GM12878 (cell line): ENCODE results near the gene STK33. TPM values are rescaled to one million over a fixed set of nuclear protein-coding genes. Genes with fewer than 3 reads are reported as not detected.

Source experiments
- ATAC-seq: fragments of 200-7000 bp; cut with Tn5 transposase; 3 replicates; pipeline ENCODE4 v1.9.1; 2020; ENCODE audit warnings: mild to moderate bottlenecking, moderate library complexity
- BruUV-seq: library from RNA; stranded (reverse); fragments of 400-500 nt; replicated peaks from 2 replicates; lab custom pipeline; 2021; lab: Mats Ljungman, UMichigan
- CTCF ChIA-PET: fragments of 300-600 bp; sonication (Branson Sonifier 250); formaldehyde crosslinking; extraction: SDS; loops from one replicate; lab custom pipeline; 2021; ENCODE audit warnings: inconsistent platforms; lab: Yijun Ruan, JAX
- POLR2A ChIA-PET: fragments of 350-600 bp; formaldehyde crosslinking; extraction: SDS; loops from one replicate; lab custom pipeline; 2021; ENCODE audit warnings: inconsistent platforms; lab: Charles Lee
- RAD21 ChIA-PET: fragments of 300-600 bp; sonication (Branson Sonifier 250); formaldehyde crosslinking; loops from one replicate; lab custom pipeline; 2023; ENCODE audit warnings: antibody characterized with exemption; ENCODE audit not compliant: unreplicated experiment; lab: Charles Lee
- SMC1A ChIA-PET: fragments of 300-600 bp; sonication (Branson Sonifier 250); formaldehyde crosslinking; loops from one replicate; lab custom pipeline; 2023; ENCODE audit not compliant: unreplicated experiment, uncharacterized antibody; lab: Charles Lee
- DNase-seq: peaks from one replicate; pipeline ENCODE4 v3.0.0-alpha.2; 2011; ENCODE audit warnings: low read depth, low spot score
- FAIRE-seq: peaks from 3 replicates; lab custom pipeline; 2011; peaks lifted over from hg19 to GRCh38; lab: Jason Lieb, UNC
- H2AFZ ChIP-seq: 2 replicates; pipeline ENCODE4 v1.6.0; 2011; ENCODE audit warnings: low read depth, low read length, control low read depth; ENCODE audit not compliant: control insufficient read depth
- H3K27ac ChIP-seq: 2 replicates; pipeline ENCODE4 v1.5.1; 2011; ENCODE audit warnings: control low read depth; ENCODE audit not compliant: control insufficient read depth, insufficient read depth
- H3K27me3 ChIP-seq, 2 experiments: replicated peaks in 1 of 2; 2 replicates each; pipeline versions ENCODE4 v1.6.0 to v1.6.1; 2011; ENCODE audit warnings: low read length in 1 of 2; ENCODE audit not compliant: control insufficient read depth in 2 of 2, insufficient read depth in 2 of 2
- H3K36me3 ChIP-seq, 2 experiments: 2 replicates each; pipeline ENCODE4 v1.5.1; 2011; ENCODE audit warnings: low read length in 1 of 2; ENCODE audit not compliant: control insufficient read depth in 2 of 2, insufficient read depth in 2 of 2
- H3K4me1 ChIP-seq: 2 replicates; pipeline ENCODE4 v1.6.1; 2011; ENCODE audit warnings: mild to moderate bottlenecking, low read length, moderate library complexity, mixed read lengths; ENCODE audit not compliant: control insufficient read depth, insufficient read depth
- H3K4me2 ChIP-seq: 2 replicates; pipeline ENCODE4 v1.6.0; 2011; ENCODE audit warnings: control low read depth; ENCODE audit not compliant: control insufficient read depth, insufficient read depth
- H3K4me3 ChIP-seq: fragments of 200-600 bp; sonication (generic); 2 replicates; pipeline ENCODE4 v1.5.1; 2016
- H3K79me2 ChIP-seq: 2 replicates; pipeline ENCODE4 v1.6.0; 2011; ENCODE audit warnings: low read length; ENCODE audit not compliant: control insufficient read depth, insufficient read depth
- H3K9ac ChIP-seq: 2 replicates; pipeline ENCODE4 v1.8.0; 2011; ENCODE audit warnings: low read length, control low read depth, mixed read lengths; ENCODE audit not compliant: control insufficient read depth, insufficient read depth
- H3K9me3 ChIP-seq: replicated peaks from 3 replicates; pipeline ENCODE4 v1.5.1; 2011; ENCODE audit warnings: mild to moderate bottlenecking, low read length; ENCODE audit not compliant: control insufficient read depth, insufficient read depth
- H4K20me1 ChIP-seq: 2 replicates; pipeline ENCODE4 v1.6.0; 2011; ENCODE audit not compliant: control insufficient read depth, insufficient read depth
- CBFB ChIP-seq: IDR thresholded peaks from 2 replicates; pipeline ENCODE4 v1.6.1; 2016; ENCODE audit warnings: antibody characterized with exemption, low read depth
- CTCF ChIP-seq, 3 experiments: IDR thresholded peaks in 2 of 3; conservative IDR thresholded peaks in 1 of 3; 2 replicates each; pipeline ENCODE4 v1.5.1; 2011; ENCODE audit warnings: low read depth in 3 of 3, low read length in 3 of 3, mild to moderate bottlenecking in 3 of 3, control low read depth in 2 of 3, moderate library complexity in 2 of 3, inconsistent platforms in 1 of 3, mixed read lengths in 1 of 3; ENCODE audit not compliant: control insufficient read depth in 2 of 3, insufficient read depth in 1 of 3; ENCODE audit errors: extremely low read depth in 1 of 3
- E4F1 ChIP-seq: fragments of 450-650 bp; IDR thresholded peaks from 2 replicates; pipeline ENCODE4 v1.6.1; 2018; ENCODE audit warnings: borderline replicate concordance, mild to moderate bottlenecking; ENCODE audit not compliant: partially characterized antibody
- MEF2A ChIP-seq: IDR thresholded peaks from 2 replicates; pipeline ENCODE4 v1.6.1; 2011; ENCODE audit warnings: low read depth, mild to moderate bottlenecking, low read length, moderate library complexity; ENCODE audit not compliant: insufficient read depth
- NR2C2 ChIP-seq: IDR thresholded peaks from 2 replicates; pipeline ENCODE4 v1.6.1; 2011; ENCODE audit warnings: borderline replicate concordance, low read depth; ENCODE audit not compliant: control insufficient read depth, insufficient read length
- SMAD5 ChIP-seq: IDR thresholded peaks from 2 replicates; pipeline ENCODE4 v1.6.1; 2016; ENCODE audit warnings: antibody characterized with exemption, low read depth
- ZBTB33 ChIP-seq: fragments of 450-650 bp; IDR thresholded peaks from 2 replicates; pipeline ENCODE4 v1.6.1; 2017; ENCODE audit warnings: mild to moderate bottlenecking
- whole genome bisulfite sequencing: methylation state at CpG from one replicate; pipeline ENCODE4 v1.1.6; 2016; ENCODE audit warnings: low lambda C conversion rate; ENCODE audit not compliant: insufficient replicate concordance, insufficient coverage; ENCODE audit errors: missing lambda C conversion rate; 5-methylcytosine and 5-hydroxymethylcytosine counted together
- in situ Hi-C: fragments of 300-500 bp; cut with MboI; formaldehyde crosslinking; loops from 9 replicates; pipeline ENCODE4 v1.14.3; 2018; ENCODE audit warnings: mixed read lengths
- intact Hi-C: fragments of 100-400 bp; cut with micrococcal nuclease; formaldehyde crosslinking; loops from one replicate; pipeline ENCODE4 v1.14.2; 2022; ENCODE audit not compliant: unreplicated experiment
- polyA plus RNA-seq, 11 experiments: library from polyadenylated mRNA; depleted of rRNA in 4 of 11; unstranded in 6 of 11; stranded (reverse) in 5 of 11; fragments of >200 nt; fragmentation: Nextera tagmentation in 4 of 11; fragmentation: Illumina TruSeq in 1 of 11; extraction: Ambion mirVana in 4 of 11; extraction: Trizol in 1 of 11; gene quantifications; 1 replicate in 1 of 11; 2 replicates in 10 of 11; pipeline versions ENCODE4 v1.2.1 to v1.2.3, GENCODE V29; 2011 to 2016; ENCODE audit warnings: inconsistent platforms in 2 of 11, missing spikeins in 2 of 11, low read depth in 1 of 11
- total RNA-seq, 4 experiments: library from RNA; depleted of rRNA in 3 of 4; stranded (reverse); fragments of >200 nt in 3 of 4; fragmentation: Illumina TruSeq in 1 of 4; extraction: Trizol in 1 of 4; gene quantifications; 2 replicates each; pipeline versions ENCODE4 v1.2.1 to v1.2.3, GENCODE V29; 2013 to 2021

STK33 gene
- total and polyA plus RNA-seq, 10 of the 15 experiments (the other 5 are each of a cell fraction or from before 2014, with no cell fraction given): 5.2 to 27.3 (median 18.3) TPM

GRCh38 chr11:8368772-8369171, 225.3 kb downstream of the STK33 start:
- WGBS: 81% methylated on average over 10 of the region's 10 CpGs
- no TSS peak for BruUV-seq
- TF ChIP-seq SMAD5 (no peak), NR2C2 (no peak), CBFB (no peak), E4F1 (no peak), MEF2A (no peak), ZBTB33 (no peak), CTCF (IDR thresholded peaks at IDR 0.05 in 2 of 3, conservative IDR thresholded peaks at IDR 0.05 in 1 of 3; ENCODE audit: control insufficient read depth in 2 of 3, extremely low read depth in 1 of 3, insufficient read depth in 1 of 3, low read depth in 3 of 3, low read length in 3 of 3) (no peak)
- RAD21 ChIA-PET: no interaction called here
- in situ Hi-C loops: no loop called here
- Histone ChIP-seq H3K4me2 (no peak overlapping the region), H3K27me3 (no peaks in the 10 kb centered on the region), H3K9ac (no peak overlapping the region), H4K20me1 (no peaks in the 10 kb centered on the region), H3K79me2 (no peaks in the 10 kb centered on the region), H3K27ac (no peak overlapping the region), H2AFZ (no peak overlapping the region), H3K9me3 (no peaks in the 10 kb centered on the region), H3K4me1 (no peaks in the 10 kb centered on the region), H3K36me3 (no peaks in the 10 kb centered on the region), H3K4me3 (no peak overlapping the region)
- intact Hi-C loops: no loop called here
- CTCF ChIA-PET: interaction anchor here (1.4 to 1.8 kb wide), 2 partner anchors 41 to 105 kb away, joined by 4 to 5 read pairs; partner anchors contain the start of gene LMO1
- DNase-seq: no peak
- FAIRE-seq: no peak
- POLR2A ChIA-PET: no interaction called here
- SMC1A ChIA-PET: interaction anchor here (1.4 kb wide), 1 partner anchor 13 kb away, joined by 3 read pairs; no protein-coding TSS in a partner anchor
- no peak for ATAC-seq
